Stimulated activated CD4-positive, alpha-beta T cell treated with anti-CD3 and anti-CD28 coated beads, Interleukin-2, amount 100 ng/mL, for 48 hours (primary cell): ENCODE measurements around the gene ARMC3.

ENCODE experiments used
- DNase-seq, 2 donors: peaks; one replicate each; pipeline ENCODE4 v3.0.0-alpha.2; 2020

The ARMC3 gene

DNA sequence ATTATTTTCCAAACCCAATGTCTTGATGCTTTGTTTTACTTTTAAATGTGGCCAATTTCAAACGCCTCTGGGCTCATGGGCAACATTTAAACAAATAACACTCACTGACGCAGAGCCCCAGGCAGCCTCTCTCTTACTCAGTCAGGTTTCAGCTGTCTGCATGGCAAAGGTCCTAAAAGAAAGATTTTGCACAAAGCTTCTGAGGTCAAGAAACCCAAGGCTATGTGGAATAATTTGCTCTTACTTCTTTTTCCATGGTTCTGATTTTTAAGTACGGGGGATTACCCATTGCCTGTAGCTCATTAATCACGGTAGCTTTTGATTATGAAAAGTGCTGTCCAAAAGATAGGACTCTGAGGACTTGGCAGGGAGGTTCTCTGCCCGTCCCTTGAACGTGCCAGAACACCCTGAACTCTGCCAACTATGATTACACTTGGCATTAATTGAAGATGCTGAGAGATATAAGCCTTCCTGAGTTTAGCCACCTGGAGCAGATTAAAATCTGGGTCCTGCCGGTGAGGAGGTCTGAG is 153.4 kb downstream of the ARMC3 start:
- DNase-seq: no peak

DNA sequence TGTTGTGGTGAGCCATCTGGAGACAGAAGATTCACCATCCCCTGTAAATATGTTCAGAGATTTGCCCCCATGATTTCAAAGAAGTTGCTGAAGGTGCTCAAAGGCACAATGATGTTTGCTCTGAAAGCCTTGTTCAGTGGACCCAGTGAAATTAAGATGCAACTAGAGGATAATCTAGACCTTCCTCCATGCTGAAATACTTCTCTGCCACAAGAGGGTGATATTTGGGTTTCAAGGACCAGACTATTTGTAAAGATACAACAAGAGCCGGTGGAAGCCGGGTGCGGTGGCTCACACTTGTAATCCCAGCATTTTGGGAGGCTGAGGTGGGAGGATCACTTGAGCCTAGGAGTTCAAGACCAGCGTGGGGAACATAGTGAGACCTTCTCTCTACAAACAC is 154.0 kb downstream of the ARMC3 start:
- no peak for DNase-seq
